NB4 (cell line): ENCODE data around the gene EIF2D.
A peak's percentile ranks its signal among the peaks of the same experiment; 100 is the strongest.

Source experiments
- DNase-seq: peaks from one replicate; pipeline ENCODE4 v3.0.0; 2010; ENCODE audit warnings: low read depth
- H3K4me3 ChIP-seq: one replicate; pipeline ENCODE4 v1.5.1; 2011; ENCODE audit warnings: mild to moderate bottlenecking, low read depth, low read length, moderate library complexity
- MYC ChIP-seq: IDR thresholded peaks from 2 replicates; pipeline ENCODE4 v1.6.1; 2011; ENCODE audit warnings: low read depth, low read length
- POLR2A ChIP-seq: IDR thresholded peaks from 2 replicates; pipeline ENCODE4 v1.6.1; 2011; ENCODE audit warnings: mild to moderate bottlenecking; ENCODE audit not compliant: insufficient read length; ENCODE audit errors: extremely low read depth
- TF ChIP-seq, protein P1 (sequence below): IDR thresholded peaks from 2 replicates; pipeline ENCODE4 v1.6.1; 2011; ENCODE audit warnings: low read depth, low read length
- TF ChIP-seq, protein P2 (sequence below): IDR thresholded peaks from one replicate; pipeline ENCODE4 v1.5.1; 2012; ENCODE audit warnings: low read depth, low read length

The EIF2D gene, protein sequence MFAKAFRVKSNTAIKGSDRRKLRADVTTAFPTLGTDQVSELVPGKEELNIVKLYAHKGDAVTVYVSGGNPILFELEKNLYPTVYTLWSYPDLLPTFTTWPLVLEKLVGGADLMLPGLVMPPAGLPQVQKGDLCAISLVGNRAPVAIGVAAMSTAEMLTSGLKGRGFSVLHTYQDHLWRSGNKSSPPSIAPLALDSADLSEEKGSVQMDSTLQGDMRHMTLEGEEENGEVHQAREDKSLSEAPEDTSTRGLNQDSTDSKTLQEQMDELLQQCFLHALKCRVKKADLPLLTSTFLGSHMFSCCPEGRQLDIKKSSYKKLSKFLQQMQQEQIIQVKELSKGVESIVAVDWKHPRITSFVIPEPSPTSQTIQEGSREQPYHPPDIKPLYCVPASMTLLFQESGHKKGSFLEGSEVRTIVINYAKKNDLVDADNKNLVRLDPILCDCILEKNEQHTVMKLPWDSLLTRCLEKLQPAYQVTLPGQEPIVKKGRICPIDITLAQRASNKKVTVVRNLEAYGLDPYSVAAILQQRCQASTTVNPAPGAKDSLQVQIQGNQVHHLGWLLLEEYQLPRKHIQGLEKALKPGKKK

DNA sequence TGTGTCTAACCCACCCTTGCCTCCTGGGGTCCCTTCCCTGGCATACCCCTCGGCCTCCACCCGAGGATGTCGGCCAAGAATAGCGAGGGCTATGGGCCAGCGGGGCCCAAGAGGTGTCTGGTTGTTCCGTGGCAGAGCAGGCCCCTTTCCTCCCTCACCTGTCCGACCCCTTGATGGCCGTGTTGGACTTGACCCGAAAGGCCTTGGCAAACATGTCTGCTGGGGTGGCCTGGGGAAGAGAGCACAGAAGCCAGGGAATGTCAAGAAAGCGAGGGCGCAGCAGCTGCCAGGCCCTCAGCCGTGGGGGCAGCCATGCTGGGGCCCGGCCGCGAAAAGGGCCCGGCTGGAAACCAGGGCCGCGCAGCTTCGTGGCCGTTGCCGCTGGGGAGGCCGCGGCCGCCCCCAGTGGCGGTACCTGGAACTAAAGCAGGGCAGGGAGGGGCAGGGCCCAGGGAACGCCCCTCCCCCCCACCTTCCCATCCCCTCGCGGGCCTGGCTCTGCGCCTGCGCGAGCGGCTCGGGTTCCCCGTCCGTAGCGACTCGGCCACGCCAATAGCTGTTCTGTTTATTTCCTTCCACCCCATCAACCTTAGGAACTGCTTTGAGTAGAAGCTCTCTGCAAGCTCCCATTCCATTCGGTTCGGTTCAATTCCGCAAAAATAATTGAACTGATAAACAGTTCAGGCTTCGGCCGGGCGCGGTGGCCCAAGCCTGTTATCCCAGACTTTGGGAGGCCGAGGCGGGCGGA, at the start of gene EIF2D:
TSS of gene EIF2D (minus strand) at position 337 of the 748 bp plus-strand sequence. CDS start at position 214, 123 bp downstream.
- TF ChIP-seq, protein P1, sequence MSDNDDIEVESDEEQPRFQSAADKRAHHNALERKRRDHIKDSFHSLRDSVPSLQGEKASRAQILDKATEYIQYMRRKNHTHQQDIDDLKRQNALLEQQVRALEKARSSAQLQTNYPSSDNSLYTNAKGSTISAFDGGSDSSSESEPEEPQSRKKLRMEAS: peak; percentile 83
- TF ChIP-seq POLR2A: peak; percentile 69
- peak; percentile 86 for TF ChIP-seq MYC
- TF ChIP-seq, protein P2, sequence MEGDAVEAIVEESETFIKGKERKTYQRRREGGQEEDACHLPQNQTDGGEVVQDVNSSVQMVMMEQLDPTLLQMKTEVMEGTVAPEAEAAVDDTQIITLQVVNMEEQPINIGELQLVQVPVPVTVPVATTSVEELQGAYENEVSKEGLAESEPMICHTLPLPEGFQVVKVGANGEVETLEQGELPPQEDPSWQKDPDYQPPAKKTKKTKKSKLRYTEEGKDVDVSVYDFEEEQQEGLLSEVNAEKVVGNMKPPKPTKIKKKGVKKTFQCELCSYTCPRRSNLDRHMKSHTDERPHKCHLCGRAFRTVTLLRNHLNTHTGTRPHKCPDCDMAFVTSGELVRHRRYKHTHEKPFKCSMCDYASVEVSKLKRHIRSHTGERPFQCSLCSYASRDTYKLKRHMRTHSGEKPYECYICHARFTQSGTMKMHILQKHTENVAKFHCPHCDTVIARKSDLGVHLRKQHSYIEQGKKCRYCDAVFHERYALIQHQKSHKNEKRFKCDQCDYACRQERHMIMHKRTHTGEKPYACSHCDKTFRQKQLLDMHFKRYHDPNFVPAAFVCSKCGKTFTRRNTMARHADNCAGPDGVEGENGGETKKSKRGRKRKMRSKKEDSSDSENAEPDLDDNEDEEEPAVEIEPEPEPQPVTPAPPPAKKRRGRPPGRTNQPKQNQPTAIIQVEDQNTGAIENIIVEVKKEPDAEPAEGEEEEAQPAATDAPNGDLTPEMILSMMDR: peak; percentile 88
- peak within 1 kb of the TSS; percentile 85 for H3K4me3 ChIP-seq
- DNase-seq: peak; percentile 93

DNA sequence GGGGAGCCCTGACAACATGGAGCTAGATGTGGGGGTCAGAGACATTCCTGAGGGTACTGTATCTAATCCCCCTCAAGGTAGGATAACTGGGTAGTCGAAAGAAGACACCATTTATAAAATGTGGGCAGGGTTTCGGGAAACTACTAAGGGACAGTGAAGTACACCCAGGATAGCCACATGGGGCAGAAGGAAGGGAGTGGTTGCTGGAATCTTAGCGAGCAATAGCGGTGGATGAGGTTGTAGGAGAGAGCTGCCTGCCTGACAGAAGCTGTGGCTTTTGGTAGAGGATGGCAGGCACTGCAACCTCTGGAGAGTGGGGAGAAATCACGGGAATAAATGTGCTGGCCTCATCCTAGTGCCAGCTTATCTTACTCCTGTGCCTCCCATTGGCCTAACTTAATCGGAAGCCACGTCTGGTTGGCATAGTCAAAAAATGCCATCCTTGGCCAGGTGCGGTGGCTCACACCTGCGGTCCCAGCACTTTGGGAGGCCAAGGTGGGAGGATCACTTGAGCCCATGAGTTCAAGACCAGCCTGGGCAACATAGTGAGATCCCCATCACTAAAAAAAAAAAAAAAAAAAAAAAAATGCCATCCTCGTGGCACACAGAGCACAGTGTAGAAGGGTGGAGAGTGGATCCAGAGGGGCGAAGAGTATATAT, 49.0 kb upstream of the EIF2D start:
- TF ChIP-seq, protein P1: no peak
- TF ChIP-seq POLR2A (no peak), MYC (no peak)
- TF ChIP-seq, protein P2: no peak
- no peak for DNase-seq
- H3K4me3 ChIP-seq: no peak overlapping the region

DNA sequence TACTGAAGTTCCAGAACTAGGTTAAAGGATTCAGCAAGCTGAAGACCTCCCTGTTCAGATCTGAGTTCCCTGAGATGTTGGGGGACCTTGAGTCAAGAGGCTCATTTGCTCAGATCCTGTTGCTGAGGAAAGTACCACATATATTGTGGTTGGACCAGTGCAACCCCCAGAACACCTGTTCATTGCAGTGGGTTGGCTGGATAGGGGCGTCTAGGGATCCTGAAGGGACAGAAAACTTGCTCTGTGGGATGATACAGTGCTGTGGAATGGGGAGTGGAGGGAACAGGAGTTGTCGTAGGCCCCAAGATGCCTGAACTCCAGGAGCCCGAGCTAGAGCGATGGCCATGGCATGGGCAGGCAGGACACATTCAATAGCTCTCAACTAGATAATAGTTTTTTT, 47.9 kb upstream of the EIF2D start:
- TF ChIP-seq, protein P1: no peak
- TF ChIP-seq MYC (no peak), POLR2A (no peak)
- TF ChIP-seq, protein P2: no peak
- no peak for DNase-seq
- H3K4me3 ChIP-seq: no peak overlapping the region

DNA sequence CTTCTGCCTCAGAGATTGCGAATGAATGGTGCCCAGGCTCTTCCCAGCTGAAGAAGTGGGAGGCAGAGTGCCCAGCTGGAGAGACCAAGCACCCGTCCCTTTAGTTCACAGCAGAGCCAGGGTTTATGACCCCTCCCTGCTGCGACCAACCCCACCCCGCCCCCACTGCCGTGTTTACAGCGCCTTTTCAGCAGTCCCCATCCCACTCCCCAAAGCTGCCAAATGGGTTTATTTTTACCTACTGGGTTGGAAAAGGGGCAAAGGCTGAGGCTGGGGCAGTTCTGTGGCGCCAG, 46.7 kb upstream of the EIF2D start:
- no peak overlapping the region for H3K4me3 ChIP-seq
- no peak for DNase-seq
- TF ChIP-seq, protein P1: no peak
- TF ChIP-seq POLR2A (no peak), MYC (no peak)
- TF ChIP-seq, protein P2: no peak

DNA sequence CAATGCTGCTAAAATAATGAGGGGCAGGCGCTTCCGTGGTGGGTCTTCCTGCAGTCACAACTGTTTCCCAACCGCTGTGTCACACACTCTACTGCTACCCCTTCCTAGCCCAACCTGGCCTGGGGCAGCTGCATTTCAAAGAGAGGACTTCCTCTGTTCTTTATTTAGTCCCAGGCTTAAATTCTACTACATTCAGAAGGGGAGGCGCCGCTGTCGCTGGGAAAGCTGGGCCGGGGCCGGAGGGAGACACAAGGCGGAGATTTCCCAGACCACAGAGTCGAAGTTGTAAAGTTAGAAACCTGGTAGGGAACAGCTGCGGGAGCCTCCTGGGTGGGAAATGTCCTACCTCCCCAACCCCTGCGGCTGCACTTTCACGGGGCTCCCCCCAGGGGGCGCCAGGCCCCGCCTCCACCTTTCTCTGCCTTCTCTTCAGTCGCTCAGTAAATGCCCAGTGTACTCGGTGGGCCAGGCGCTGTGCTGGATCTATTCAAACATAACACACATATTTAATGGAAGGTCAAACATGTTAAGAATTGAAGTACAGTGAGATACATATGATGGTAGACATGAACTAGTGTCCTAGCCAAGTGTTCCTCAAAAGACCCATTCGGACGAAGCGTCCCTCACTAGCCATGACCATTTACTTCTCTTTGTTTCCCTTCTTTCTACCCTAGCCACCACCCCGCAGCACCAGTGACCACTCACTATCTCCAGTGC, 46.2 kb upstream of the EIF2D start:
- H3K4me3 ChIP-seq: no peak overlapping the region

More for the DNA sequence above, 46.2 kb upstream of the EIF2D start:
- peak; percentile 71 for DNase-seq
- TF ChIP-seq, protein P1: no peak
- TF ChIP-seq, protein P2: peak; percentile 92
- TF ChIP-seq POLR2A (no peak), MYC (no peak; the same call in 1 of the 2 replicates)
